Measurements from ENCODE around the gene CXXC5. TPM values are rescaled to one million over a fixed set of nuclear protein-coding genes. Genes with fewer than 3 reads are reported as not detected.

Gene CXXC5
- total RNA-seq: 42.9 and 63.5 TPM in 2 replicates

GRCh38 chr5:139648205-139649081 is at the start of gene CXXC5:
CXXC5 (plus strand) TSS chr5:139648349; CDS start chr5:139680524, 32,175 bp downstream.

Other genes with a start within 250 kb of the CXXC5 start
- gene SPATA24, start 244.3 kb upstream of the CXXC5 start, total RNA-seq: 2.3 and 4.2 TPM in 2 replicates
- gene DNAJC18, start 208.8 kb upstream of the CXXC5 start, total RNA-seq: 12.5 and 13.4 TPM in 2 replicates
- gene ECSCR, start 185.6 kb upstream of the CXXC5 start, total RNA-seq: 0.30 and 0.74 TPM in 2 replicates
- gene SMIM33, start 177.3 kb upstream of the CXXC5 start, total RNA-seq: not detected in 2 replicates
- gene STING1, start 165.6 kb upstream of the CXXC5 start, total RNA-seq: 12.5 and 14.2 TPM in 2 replicates
- 42.2 and 52.9 TPM in 2 replicates for gene UBE2D2, start 87.0 kb upstream of the CXXC5 start, total RNA-seq
- gene PSD2, start 147.5 kb downstream of the CXXC5 start, total RNA-seq: under 0.01 and 0.05 TPM in 2 replicates